ENCODE measurements around the gene THAP10.
A peak's percentile ranks its signal among the peaks of the same experiment; 100 is the strongest.
"Not testable (repeated sequence)": the region's sequence is repeated elsewhere in the genome, so short reads cannot be mapped to it uniquely, and the experiment has no call there.

Gene THAP10

GRCh38 chr15:70866982-70867641 lies 25.1 kb downstream of the THAP10 start:
- H3K4me3 ChIP-seq (ENCODE audit: low read length in 2 of 2) = no peak overlapping the region
- no peaks in the 10 kb centered on the region for H3K27me3 ChIP-seq (ENCODE audit: control insufficient read depth in 2 of 2, insufficient read depth in 2 of 2, low read length in 2 of 2)
- H3K36me3 ChIP-seq (ENCODE audit: control insufficient read depth in 2 of 2, insufficient read depth in 2 of 2, low read length in 2 of 2) = no peaks in the 10 kb centered on the region
- no peak overlapping the region for H3K9ac ChIP-seq (ENCODE audit: low read depth in 1 of 2, low read length in 2 of 2)
- H3K27ac ChIP-seq (ENCODE audit: low read depth in 2 of 2, low read length in 2 of 2) = no peak overlapping the region
- H3K4me1 ChIP-seq (ENCODE audit: control insufficient read depth in 2 of 2, insufficient read depth in 2 of 2, low read length in 2 of 2) = no peaks in the 10 kb centered on the region
- no peaks in the 10 kb centered on the region for H3K9me3 ChIP-seq (ENCODE audit: control insufficient read depth in 2 of 2, low read length in 2 of 2)

- no peaks in the 10 kb centered on the region for H3K27me3 ChIP-seq (ENCODE audit: control insufficient read depth in 2 of 2, insufficient read depth in 2 of 2, low read length in 2 of 2)
- H3K4me3 ChIP-seq (ENCODE audit: low read length in 2 of 2) = no peak overlapping the region
- no peaks in the 10 kb centered on the region for H3K4me1 ChIP-seq (ENCODE audit: control insufficient read depth in 2 of 2, insufficient read depth in 2 of 2, low read length in 2 of 2)
- H3K27ac ChIP-seq (ENCODE audit: low read depth in 2 of 2, low read length in 2 of 2) = no peak overlapping the region
- H3K9ac ChIP-seq (ENCODE audit: low read depth in 1 of 2, low read length in 2 of 2) = no peak overlapping the region
- no peaks in the 10 kb centered on the region for H3K9me3 ChIP-seq (ENCODE audit: control insufficient read depth in 2 of 2, low read length in 2 of 2)
- H3K36me3 ChIP-seq (ENCODE audit: control insufficient read depth in 2 of 2, insufficient read depth in 2 of 2, low read length in 2 of 2) = no peaks in the 10 kb centered on the region
Observed at GRCh38 chr15:70863450-70864218, 28.6 kb downstream of the THAP10 start.

- Histone ChIP-seq H3K27me3 (ENCODE audit: control insufficient read depth in 2 of 2, insufficient read depth in 2 of 2, low read length in 2 of 2) (peaks cover 8 to 11% of the 10 kb centered on the region in 2 donors), H3K27ac (ENCODE audit: low read depth in 2 of 2, low read length in 2 of 2) (no peak overlapping the region), H3K4me1 (ENCODE audit: control insufficient read depth in 2 of 2, insufficient read depth in 2 of 2, low read length in 2 of 2) (no peaks in the 10 kb centered on the region), H3K9me3 (ENCODE audit: control insufficient read depth in 2 of 2, low read length in 2 of 2) (no peaks in the 10 kb centered on the region), H3K36me3 (ENCODE audit: control insufficient read depth in 2 of 2, insufficient read depth in 2 of 2, low read length in 2 of 2) (no peaks in the 10 kb centered on the region), H3K9ac (ENCODE audit: low read depth in 1 of 2, low read length in 2 of 2) (no peak overlapping the region), H3K4me3 (ENCODE audit: low read length in 2 of 2) (no peak overlapping the region)
Observed at GRCh38 chr15:70859998-70860397, 32.2 kb downstream of the THAP10 start.

- Histone ChIP-seq H3K27me3 (ENCODE audit: control insufficient read depth in 2 of 2, insufficient read depth in 2 of 2, low read length in 2 of 2) (peaks cover 8 to 16% of the 10 kb centered on the region in 2 donors), H3K4me1 (ENCODE audit: control insufficient read depth in 2 of 2, insufficient read depth in 2 of 2, low read length in 2 of 2) (peaks cover 0 to under 1% of the 10 kb centered on the region in 2 donors), H3K4me3 (ENCODE audit: low read length in 2 of 2) (no peak overlapping the region), H3K9ac (ENCODE audit: low read depth in 1 of 2, low read length in 2 of 2) (no peak overlapping the region), H3K27ac (ENCODE audit: low read depth in 2 of 2, low read length in 2 of 2) (no peak overlapping the region), H3K9me3 (ENCODE audit: control insufficient read depth in 2 of 2, low read length in 2 of 2) (no peaks in the 10 kb centered on the region), H3K36me3 (ENCODE audit: control insufficient read depth in 2 of 2, insufficient read depth in 2 of 2, low read length in 2 of 2) (no peaks in the 10 kb centered on the region)
Observed at GRCh38 chr15:70859322-70859908, 32.8 kb downstream of the THAP10 start.

- H3K9me3 ChIP-seq (ENCODE audit: control insufficient read depth in 2 of 2, low read length in 2 of 2); H3K4me1 ChIP-seq (ENCODE audit: control insufficient read depth in 2 of 2, insufficient read depth in 2 of 2, low read length in 2 of 2); H3K36me3 ChIP-seq (ENCODE audit: control insufficient read depth in 2 of 2, insufficient read depth in 2 of 2, low read length in 2 of 2); H3K27ac ChIP-seq (ENCODE audit: low read depth in 2 of 2, low read length in 2 of 2); H3K4me3 ChIP-seq (ENCODE audit: low read length in 2 of 2); H3K9ac ChIP-seq (ENCODE audit: low read depth in 1 of 2, low read length in 2 of 2): not testable (repeated sequence)
- peaks cover 8 to 18% of the 10 kb centered on the region in 2 donors for H3K27me3 ChIP-seq (ENCODE audit: control insufficient read depth in 2 of 2, insufficient read depth in 2 of 2, low read length in 2 of 2)
Observed at GRCh38 chr15:70858614-70859321, 33.5 kb downstream of the THAP10 start.

- H3K27ac ChIP-seq (ENCODE audit: low read depth in 2 of 2, low read length in 2 of 2) = no peak overlapping the region
- no peak overlapping the region for H3K9ac ChIP-seq (ENCODE audit: low read depth in 1 of 2, low read length in 2 of 2)
- H3K27me3 ChIP-seq (ENCODE audit: control insufficient read depth in 2 of 2, insufficient read depth in 2 of 2, low read length in 2 of 2) = peaks cover 13 to 27% of the 10 kb centered on the region in 2 donors
- H3K4me1 ChIP-seq (ENCODE audit: control insufficient read depth in 2 of 2, insufficient read depth in 2 of 2, low read length in 2 of 2) = peaks cover 0 to 2% of the 10 kb centered on the region in 2 donors
- H3K9me3 ChIP-seq (ENCODE audit: control insufficient read depth in 2 of 2, low read length in 2 of 2) = no peaks in the 10 kb centered on the region
- H3K4me3 ChIP-seq (ENCODE audit: low read length in 2 of 2) = no peak overlapping the region
- no peaks in the 10 kb centered on the region for H3K36me3 ChIP-seq (ENCODE audit: control insufficient read depth in 2 of 2, insufficient read depth in 2 of 2, low read length in 2 of 2)
Observed at GRCh38 chr15:70857562-70858285, 34.5 kb downstream of the THAP10 start.

- Histone ChIP-seq H3K4me3 (ENCODE audit: low read length in 2 of 2) (no peak overlapping the region), H3K9me3 (ENCODE audit: control insufficient read depth in 2 of 2, low read length in 2 of 2) (no peaks in the 10 kb centered on the region), H3K9ac (ENCODE audit: low read depth in 1 of 2, low read length in 2 of 2) (no peak overlapping the region), H3K27me3 (ENCODE audit: control insufficient read depth in 2 of 2, insufficient read depth in 2 of 2, low read length in 2 of 2) (peaks cover 18 to 28% of the 10 kb centered on the region in 2 donors), H3K4me1 (ENCODE audit: control insufficient read depth in 2 of 2, insufficient read depth in 2 of 2, low read length in 2 of 2) (peaks cover 0 to 2% of the 10 kb centered on the region in 2 donors), H3K27ac (ENCODE audit: low read depth in 2 of 2, low read length in 2 of 2) (peak overlapping the region; percentile 32 to 65), H3K36me3 (ENCODE audit: control insufficient read depth in 2 of 2, insufficient read depth in 2 of 2, low read length in 2 of 2) (no peaks in the 10 kb centered on the region)
Observed at GRCh38 chr15:70856884-70857561, 35.2 kb downstream of the THAP10 start.

- no peak overlapping the region for H3K9ac ChIP-seq (ENCODE audit: low read depth in 1 of 2, low read length in 2 of 2)
Observed at GRCh38 chr15:70856177-70856883, 35.9 kb downstream of the THAP10 start.

GRCh38 chr15:70855764-70856163 lies 36.5 kb downstream of the THAP10 start:
- peaks cover 0 to 2% of the 10 kb centered on the region in 2 donors for H3K4me1 ChIP-seq (ENCODE audit: control insufficient read depth in 2 of 2, insufficient read depth in 2 of 2, low read length in 2 of 2)

More at GRCh38 chr15:70856177-70856883, 35.9 kb downstream of the THAP10 start:
- H3K27ac ChIP-seq (ENCODE audit: low read depth in 2 of 2, low read length in 2 of 2) = peak overlapping the region; percentile 32 to 65
- no peaks in the 10 kb centered on the region for H3K9me3 ChIP-seq (ENCODE audit: control insufficient read depth in 2 of 2, low read length in 2 of 2)
- no peak overlapping the region for H3K4me3 ChIP-seq (ENCODE audit: low read length in 2 of 2)
- peaks cover 23 to 28% of the 10 kb centered on the region in 2 donors for H3K27me3 ChIP-seq (ENCODE audit: control insufficient read depth in 2 of 2, insufficient read depth in 2 of 2, low read length in 2 of 2)
- H3K4me1 ChIP-seq (ENCODE audit: control insufficient read depth in 2 of 2, insufficient read depth in 2 of 2, low read length in 2 of 2) = peaks cover 0 to 2% of the 10 kb centered on the region in 2 donors
- H3K36me3 ChIP-seq (ENCODE audit: control insufficient read depth in 2 of 2, insufficient read depth in 2 of 2, low read length in 2 of 2) = no peaks in the 10 kb centered on the region

More at GRCh38 chr15:70855764-70856163, 36.5 kb downstream of the THAP10 start:
- no peak overlapping the region for H3K4me3 ChIP-seq (ENCODE audit: low read length in 2 of 2)
- no peaks in the 10 kb centered on the region for H3K9me3 ChIP-seq (ENCODE audit: control insufficient read depth in 2 of 2, low read length in 2 of 2)
- H3K9ac ChIP-seq (ENCODE audit: low read depth in 1 of 2, low read length in 2 of 2) = no peak overlapping the region
- no peak overlapping the region for H3K27ac ChIP-seq (ENCODE audit: low read depth in 2 of 2, low read length in 2 of 2)
- H3K36me3 ChIP-seq (ENCODE audit: control insufficient read depth in 2 of 2, insufficient read depth in 2 of 2, low read length in 2 of 2) = no peaks in the 10 kb centered on the region
- peaks cover 23 to 28% of the 10 kb centered on the region in 2 donors for H3K27me3 ChIP-seq (ENCODE audit: control insufficient read depth in 2 of 2, insufficient read depth in 2 of 2, low read length in 2 of 2)
